ENCODE data around the gene ACKR4. TPM values are rescaled to one million over a fixed set of nuclear protein-coding genes. Genes with fewer than 3 reads are reported as not detected.

Gene ACKR4
- total RNA-seq, 1 experiment from 2014 or later, result not detected

GRCh38 chr3:132592216-132592615, 4.9 kb upstream of the ACKR4 start:
- DNase-seq, result no peak
- Histone ChIP-seq H2AFZ (no peak overlapping the region), H4K20me1 (ENCODE audit: insufficient read depth) (no peaks in the 10 kb centered on the region), H3K9me2 (ENCODE audit: insufficient read depth) (no peaks in the 10 kb centered on the region), H3K4me3 (no peak overlapping the region), H3K79me2 (ENCODE audit: low read depth) (no peaks in the 10 kb centered on the region), H3K27ac (no peak overlapping the region), H3K36me3 (ENCODE audit: low read depth) (no peaks in the 10 kb centered on the region), H3K9me3 (ENCODE audit: insufficient read depth, low read depth) (no peaks in the 10 kb centered on the region), H3F3A (ENCODE audit: insufficient read depth, low read depth) (no peaks in the 10 kb centered on the region), H3K27me3 (ENCODE audit: insufficient read depth, low read depth) (no peaks in the 10 kb centered on the region), H3K4me1 (replicated peaks; ENCODE audit: insufficient read depth) (no peaks in the 10 kb centered on the region), H3K4me2 (no peak overlapping the region)
- POLR2A ChIA-PET (ENCODE audit: unreplicated experiment), result no interaction called here
- BruUV-seq (replicated peaks), result no TSS peak
- intact Hi-C loops (cut with micrococcal nuclease; ENCODE audit: unreplicated experiment), result no loop called here
- CTCF ChIA-PET, result no interaction called here
- TF ChIP-seq EZH2 (IDR thresholded peaks at IDR 0.05; ENCODE audit: low read depth) (no peak), CTCF (conservative IDR thresholded peaks at IDR 0.05) (no peak)

GRCh38 chr3:132593241-132593946, 3.7 kb upstream of the ACKR4 start:
- Histone ChIP-seq H3K4me3 (no peak overlapping the region), H3K4me1 (replicated peaks; ENCODE audit: insufficient read depth) (no peaks in the 10 kb centered on the region), H3K9me3 (ENCODE audit: insufficient read depth, low read depth) (no peaks in the 10 kb centered on the region), H3K79me2 (ENCODE audit: low read depth) (no peaks in the 10 kb centered on the region), H3K36me3 (ENCODE audit: low read depth) (no peaks in the 10 kb centered on the region), H3K27ac (no peak overlapping the region), H2AFZ (no peak overlapping the region), H3K27me3 (ENCODE audit: insufficient read depth, low read depth) (no peaks in the 10 kb centered on the region), H3F3A (ENCODE audit: insufficient read depth, low read depth) (no peaks in the 10 kb centered on the region), H3K9me2 (ENCODE audit: insufficient read depth) (no peaks in the 10 kb centered on the region), H3K4me2 (no peak overlapping the region), H4K20me1 (ENCODE audit: insufficient read depth) (no peaks in the 10 kb centered on the region)
- no TSS peak for BruUV-seq (replicated peaks)
- no peak for DNase-seq
- ChIA-PET CTCF (no interaction called here), POLR2A (ENCODE audit: unreplicated experiment) (no interaction called here)
- intact Hi-C loops (cut with micrococcal nuclease; ENCODE audit: unreplicated experiment), result no loop called here
- TF ChIP-seq EZH2 (IDR thresholded peaks at IDR 0.05; ENCODE audit: low read depth) (no peak), CTCF (conservative IDR thresholded peaks at IDR 0.05) (no peak)

GRCh38 chr3:132593947-132594323, 3.1 kb upstream of the ACKR4 start:
- no TSS peak for BruUV-seq (replicated peaks)
- Histone ChIP-seq H3K79me2 (ENCODE audit: low read depth) (no peaks in the 10 kb centered on the region), H3K36me3 (ENCODE audit: low read depth) (no peaks in the 10 kb centered on the region), H3K27me3 (ENCODE audit: insufficient read depth, low read depth) (no peaks in the 10 kb centered on the region), H3F3A (ENCODE audit: insufficient read depth, low read depth) (no peaks in the 10 kb centered on the region), H3K4me1 (replicated peaks; ENCODE audit: insufficient read depth) (no peaks in the 10 kb centered on the region), H4K20me1 (ENCODE audit: insufficient read depth) (no peaks in the 10 kb centered on the region), H3K9me2 (ENCODE audit: insufficient read depth) (no peaks in the 10 kb centered on the region), H3K4me2 (no peak overlapping the region), H2AFZ (no peak overlapping the region), H3K4me3 (no peak overlapping the region), H3K9me3 (ENCODE audit: insufficient read depth, low read depth) (no peaks in the 10 kb centered on the region), H3K27ac (no peak overlapping the region)
- DNase-seq, result no peak
- POLR2A ChIA-PET (ENCODE audit: unreplicated experiment), result no interaction called here
- CTCF ChIA-PET, result no interaction called here
- TF ChIP-seq EZH2 (IDR thresholded peaks at IDR 0.05; ENCODE audit: low read depth) (no peak), CTCF (conservative IDR thresholded peaks at IDR 0.05) (no peak)
- intact Hi-C loops (cut with micrococcal nuclease; ENCODE audit: unreplicated experiment), result no loop called here

Data from PC-9 (cell line).